KOPT-K1 (cell line): ENCODE measurements around the gene EPS8L2.

Experiments used
- H3K27ac ChIP-seq: fragments of 200-600 bp; sonication (generic); 2 replicates; pipeline ENCODE4 v1.5.1; 2016; ENCODE audit warnings: antibody characterized with exemption, mild to moderate bottlenecking, low read depth, low read length; ENCODE audit not compliant: poor library complexity, severe bottlenecking
- H3K36me3 ChIP-seq: fragments of 200-600 bp; sonication (generic); 2 replicates; pipeline ENCODE4 v1.5.1; 2017; ENCODE audit warnings: antibody characterized with exemption, mild to moderate bottlenecking, low read length, moderate library complexity; ENCODE audit not compliant: insufficient read depth
- H3K9me3 ChIP-seq: fragments of 200-600 bp; sonication (generic); 2 replicates; pipeline ENCODE4 v1.5.1; 2017; ENCODE audit warnings: antibody characterized with exemption, low read length, mild to moderate bottlenecking; ENCODE audit not compliant: insufficient read depth, poor library complexity, severe bottlenecking

EPS8L2 gene

DNA sequence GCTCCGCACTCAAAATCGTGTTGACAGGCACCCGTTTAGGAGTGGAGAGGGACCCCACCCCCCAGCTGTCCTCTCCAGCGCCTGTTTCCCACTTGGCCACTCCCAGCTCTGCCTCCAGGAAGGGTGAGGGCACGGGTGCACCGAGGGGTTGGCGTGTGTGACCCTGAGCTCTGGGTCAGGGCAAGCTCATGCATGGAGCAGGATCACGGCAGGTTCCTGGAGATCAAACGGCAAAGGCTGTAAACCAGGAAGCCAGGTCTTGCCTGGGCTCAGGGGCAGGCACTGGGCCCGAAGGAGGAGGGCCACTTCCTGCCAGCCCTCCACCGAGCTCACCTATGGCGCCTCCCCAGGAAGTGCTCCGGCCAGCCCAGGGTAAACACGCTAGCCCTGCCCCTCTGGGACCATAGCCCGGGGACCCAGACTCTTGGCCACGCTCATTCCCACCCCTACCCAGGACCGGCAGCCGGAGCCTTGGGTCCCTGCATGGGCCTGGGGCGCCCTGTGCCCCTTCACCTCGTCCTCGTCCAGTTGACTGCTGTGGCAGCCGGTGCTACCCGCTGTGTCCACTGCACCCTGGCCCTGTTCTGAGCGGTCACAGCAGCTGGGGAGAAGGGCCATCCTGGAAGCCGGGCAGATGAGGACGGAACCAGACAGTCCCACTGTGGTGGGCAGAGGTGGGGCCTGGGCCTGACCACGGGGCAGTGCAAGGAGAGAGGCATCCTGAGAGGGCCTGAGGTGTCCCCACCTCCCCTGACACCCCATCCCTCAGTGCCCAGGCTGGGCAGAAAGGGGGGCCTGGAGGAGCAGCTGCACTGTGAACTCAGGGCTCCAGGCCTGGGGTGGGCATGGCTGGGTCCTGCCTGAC, 1.0 kb upstream of the EPS8L2 start:
- Histone ChIP-seq H3K9me3 (no peaks in the 10 kb centered on the region), H3K27ac (no peak overlapping the region), H3K36me3 (peaks cover 7% of the 10 kb centered on the region; the same call in 1 of the 2 replicates)

DNA sequence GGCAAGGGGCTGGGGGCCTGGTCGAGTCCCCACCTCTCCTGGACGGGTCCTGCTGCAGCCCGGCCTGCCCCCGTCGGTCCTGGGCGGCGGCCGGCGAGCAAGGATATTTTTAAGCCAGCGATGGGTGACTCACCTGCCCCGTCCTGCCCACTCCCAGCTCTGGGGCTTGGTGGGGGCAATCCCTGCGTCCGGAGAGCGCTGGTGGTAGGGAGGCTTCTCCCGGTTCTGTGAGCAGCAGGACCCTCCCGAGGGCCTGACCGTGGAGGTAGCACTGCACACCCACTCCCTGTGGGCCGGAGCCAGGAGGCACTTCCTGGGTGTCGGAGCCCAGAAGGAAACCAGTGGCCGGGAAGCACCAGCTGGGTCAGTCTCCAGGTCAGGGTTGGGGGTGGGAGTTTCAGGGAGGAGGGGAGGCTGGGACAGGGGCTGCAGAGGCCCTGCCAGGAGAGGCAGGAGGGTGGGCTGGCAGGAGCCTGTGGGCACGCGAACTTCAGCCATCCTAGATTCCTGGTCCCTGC, 467 bp downstream of the EPS8L2 start:
- Histone ChIP-seq H3K9me3 (no peaks in the 10 kb centered on the region), H3K36me3 (peaks cover 7% of the 10 kb centered on the region; the same call in 1 of the 2 replicates), H3K27ac (no peak overlapping the region)

DNA sequence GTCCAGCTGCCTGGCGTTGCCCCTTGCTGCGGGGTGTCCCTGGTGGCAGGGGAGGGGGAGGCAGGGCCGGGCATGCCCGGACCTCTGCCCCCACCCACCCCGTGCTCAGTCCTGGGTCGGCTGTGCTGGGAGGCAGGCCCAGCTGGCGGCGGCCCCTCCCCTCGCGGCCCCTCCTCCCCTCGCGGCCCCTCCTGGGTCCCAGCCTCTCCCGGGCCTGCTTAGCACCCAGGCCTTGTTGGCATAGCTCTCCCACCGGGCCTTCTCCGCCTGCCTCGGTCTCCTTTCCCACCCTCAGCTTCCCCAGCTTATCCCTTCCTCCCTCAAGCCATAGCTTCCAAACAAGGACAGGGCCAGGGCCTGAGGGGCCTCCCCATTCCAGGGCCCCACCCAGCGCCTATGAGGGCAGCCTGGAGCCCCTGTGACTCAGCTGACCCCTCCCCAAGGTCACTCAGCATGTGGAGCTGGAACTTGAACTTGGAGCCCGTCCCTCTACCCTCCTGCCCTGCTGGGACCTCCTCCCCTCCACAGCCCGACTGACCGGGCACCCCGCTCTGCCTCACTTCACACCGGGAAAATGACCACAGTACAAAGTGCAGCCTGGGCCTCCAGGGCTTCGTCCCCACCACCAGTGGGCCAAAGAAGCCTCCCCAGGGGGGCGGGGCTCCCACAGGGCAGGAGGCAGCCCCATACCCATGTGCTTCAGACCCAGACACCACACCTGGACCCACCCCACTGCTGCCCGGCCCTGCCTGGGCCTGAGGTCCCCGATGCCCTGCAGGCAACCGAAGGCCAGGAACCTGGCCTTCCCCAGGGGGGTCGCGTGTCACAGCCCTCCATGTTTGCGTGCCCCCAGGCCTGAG, 1.2 kb downstream of the EPS8L2 start:
- peaks cover 3% of the 10 kb centered on the region; the same call in 1 of the 2 replicates for H3K36me3 ChIP-seq
- H3K9me3 ChIP-seq = no peaks in the 10 kb centered on the region
- H3K27ac ChIP-seq = no peak overlapping the region

DNA sequence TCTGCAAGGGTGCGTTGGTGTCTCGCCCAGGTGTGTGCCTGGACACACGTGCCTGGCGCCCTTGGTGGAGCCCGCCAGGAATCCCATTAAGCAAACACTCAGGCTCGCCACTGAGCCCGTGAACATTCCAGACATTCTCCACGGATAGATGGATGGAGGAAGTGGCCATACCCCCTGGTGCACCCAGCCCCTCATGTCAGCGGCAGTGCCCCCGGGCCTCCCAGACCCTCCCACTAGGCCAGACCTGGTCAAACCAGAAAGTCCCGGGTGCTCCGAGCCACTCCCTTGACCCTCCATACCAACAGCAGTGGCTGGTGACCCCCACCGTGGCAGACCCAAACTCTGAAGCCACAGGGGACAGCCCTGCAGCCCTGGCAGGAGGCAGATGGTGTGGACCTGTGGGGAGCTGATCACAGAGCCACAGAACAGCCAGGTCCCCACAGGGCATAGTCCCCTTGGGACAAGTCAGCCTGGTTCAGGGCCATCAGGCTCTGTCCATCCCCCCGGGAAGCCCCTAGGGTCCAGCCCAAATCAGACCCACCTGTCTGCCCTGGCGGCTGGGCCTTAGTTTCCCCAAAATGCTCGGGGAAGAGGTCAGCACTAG, 1.9 kb downstream of the EPS8L2 start:
- Histone ChIP-seq H3K36me3 (no peaks in the 10 kb centered on the region; the same call in 1 of the 2 replicates), H3K9me3 (no peaks in the 10 kb centered on the region), H3K27ac (no peak overlapping the region)

DNA sequence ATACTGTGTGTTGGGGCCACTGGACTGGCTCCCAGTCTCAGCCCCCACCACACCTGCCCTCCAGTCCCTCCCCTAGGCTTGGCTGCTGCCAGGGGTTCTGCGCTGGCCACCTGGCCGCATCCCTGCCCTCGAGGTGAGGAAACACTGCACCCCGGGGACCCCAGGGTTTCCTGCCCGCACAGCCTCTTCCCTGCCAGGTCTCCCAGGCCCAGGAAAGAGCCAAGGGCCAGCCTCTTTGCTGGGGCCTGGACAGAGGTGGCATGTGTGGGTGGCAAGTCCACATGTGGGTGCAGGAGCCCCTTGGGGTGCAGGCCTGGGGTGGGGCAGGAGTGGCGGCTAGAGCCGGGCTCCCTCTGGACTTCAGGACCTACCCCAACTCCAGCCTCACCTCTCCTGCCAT, 2.5 kb downstream of the EPS8L2 start:
- H3K9me3 ChIP-seq = no peaks in the 10 kb centered on the region
- no peak overlapping the region for H3K27ac ChIP-seq
- no peaks in the 10 kb centered on the region; the same call in 1 of the 2 replicates for H3K36me3 ChIP-seq

DNA sequence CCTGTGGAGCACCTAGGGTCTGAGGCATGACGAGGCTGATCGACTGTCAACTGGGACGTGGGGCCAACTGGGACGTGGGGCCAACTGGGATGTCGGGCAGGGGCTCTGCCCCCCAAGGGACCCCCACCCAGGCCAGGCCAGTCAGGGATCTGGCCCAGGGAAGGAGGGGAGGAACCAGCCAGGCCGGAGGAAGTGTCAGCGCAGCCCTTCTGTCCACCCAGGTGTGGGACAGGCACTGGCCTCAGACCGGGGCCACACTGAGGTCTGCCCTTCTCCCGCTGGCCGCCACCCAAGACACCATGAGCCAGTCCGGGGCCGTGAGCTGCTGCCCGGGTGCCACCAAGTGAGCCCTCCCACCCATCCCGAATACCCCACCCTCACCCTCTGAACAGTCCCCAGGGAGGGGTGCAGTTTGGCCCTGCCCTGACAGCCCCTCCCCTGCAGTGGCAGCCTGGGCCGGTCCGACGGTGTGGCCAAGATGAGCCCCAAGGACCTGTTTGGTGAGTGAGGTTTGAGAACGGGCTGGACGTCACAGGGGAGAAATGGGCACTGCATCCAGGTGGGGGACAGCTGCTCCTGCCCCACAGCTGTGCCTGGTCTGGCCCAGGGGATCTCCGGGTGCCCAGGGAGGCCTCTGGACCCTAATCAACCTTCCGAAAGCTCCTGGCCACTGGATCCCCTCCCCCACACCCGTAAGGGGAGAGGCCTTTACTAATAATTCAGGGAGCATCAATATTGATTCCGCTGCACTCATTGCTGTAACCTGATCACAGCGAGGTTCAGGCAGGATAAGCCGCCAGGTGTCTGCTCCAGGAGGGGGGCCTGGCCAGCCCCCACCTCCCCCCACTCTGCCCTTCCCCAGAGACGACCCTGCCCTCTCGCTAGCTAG, 3.3 kb downstream of the EPS8L2 start:
- H3K9me3 ChIP-seq = no peaks in the 10 kb centered on the region
- no peak overlapping the region for H3K27ac ChIP-seq
- H3K36me3 ChIP-seq = no peaks in the 10 kb centered on the region; the same call in 1 of the 2 replicates

DNA sequence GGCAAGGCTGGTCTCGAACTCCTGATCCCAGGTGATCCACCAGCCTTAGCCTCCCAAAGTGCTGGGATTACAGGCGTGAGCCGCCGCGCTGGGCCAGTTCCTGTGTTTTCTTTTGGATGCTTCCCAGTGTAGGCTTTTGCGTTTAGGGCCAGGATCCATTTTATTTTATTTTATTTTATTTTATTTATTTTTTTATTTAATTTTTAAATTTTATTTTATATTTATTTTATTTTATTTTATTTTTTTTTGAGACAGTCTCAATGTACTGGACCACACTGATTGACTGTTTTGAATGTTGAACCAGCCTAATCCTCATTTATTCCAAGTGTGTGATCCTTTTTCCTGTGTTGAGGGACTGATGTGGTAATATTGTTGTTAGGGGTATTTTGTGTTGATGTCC, 8.4 kb downstream of the EPS8L2 start:
- Histone ChIP-seq H3K27ac (no peak overlapping the region), H3K9me3 (peaks cover 5% of the 10 kb centered on the region), H3K36me3 (no peaks in the 10 kb centered on the region)

DNA sequence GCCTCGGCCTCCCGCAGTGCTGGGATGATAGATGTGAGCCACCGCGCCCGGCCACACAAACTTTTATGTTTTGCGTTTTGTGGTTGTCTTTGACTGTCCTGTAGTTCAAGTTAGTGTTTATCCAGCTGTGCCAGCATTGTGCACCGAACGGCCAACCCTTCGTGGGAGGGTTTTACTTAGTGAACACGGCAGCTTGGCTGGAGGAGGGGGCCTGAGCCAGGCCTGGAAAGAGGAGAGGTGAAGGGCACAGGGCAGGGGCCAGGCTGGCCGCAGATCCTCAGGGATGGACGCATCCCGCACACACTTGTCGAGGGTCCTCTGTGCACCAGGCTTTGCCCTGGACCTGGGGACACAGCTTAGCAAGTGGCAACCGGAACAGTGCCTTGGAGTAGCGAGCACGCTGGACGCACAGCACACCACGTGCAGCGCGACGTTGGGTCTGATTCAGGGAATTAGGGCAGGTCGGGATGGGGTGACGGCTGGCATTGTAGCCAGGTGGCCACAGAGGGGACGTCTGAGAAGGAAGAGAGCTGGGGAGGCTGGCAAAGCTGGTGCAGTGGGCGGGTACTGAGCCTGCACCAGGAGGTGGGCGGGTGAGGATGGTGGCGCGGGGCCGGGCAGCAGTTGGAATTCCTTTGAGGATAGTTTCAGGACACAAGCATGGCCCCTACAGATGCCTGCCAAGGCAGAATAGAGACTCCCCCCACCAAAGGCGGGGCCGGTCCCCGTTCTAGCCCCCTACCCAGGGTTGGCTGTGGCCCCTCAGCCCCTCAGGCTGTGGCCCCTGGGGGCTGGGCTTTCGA, 13.4 kb downstream of the EPS8L2 start:
- no peaks in the 10 kb centered on the region for H3K36me3 ChIP-seq
- H3K9me3 ChIP-seq = peaks cover 5% of the 10 kb centered on the region
- H3K27ac ChIP-seq = no peak overlapping the region

DNA sequence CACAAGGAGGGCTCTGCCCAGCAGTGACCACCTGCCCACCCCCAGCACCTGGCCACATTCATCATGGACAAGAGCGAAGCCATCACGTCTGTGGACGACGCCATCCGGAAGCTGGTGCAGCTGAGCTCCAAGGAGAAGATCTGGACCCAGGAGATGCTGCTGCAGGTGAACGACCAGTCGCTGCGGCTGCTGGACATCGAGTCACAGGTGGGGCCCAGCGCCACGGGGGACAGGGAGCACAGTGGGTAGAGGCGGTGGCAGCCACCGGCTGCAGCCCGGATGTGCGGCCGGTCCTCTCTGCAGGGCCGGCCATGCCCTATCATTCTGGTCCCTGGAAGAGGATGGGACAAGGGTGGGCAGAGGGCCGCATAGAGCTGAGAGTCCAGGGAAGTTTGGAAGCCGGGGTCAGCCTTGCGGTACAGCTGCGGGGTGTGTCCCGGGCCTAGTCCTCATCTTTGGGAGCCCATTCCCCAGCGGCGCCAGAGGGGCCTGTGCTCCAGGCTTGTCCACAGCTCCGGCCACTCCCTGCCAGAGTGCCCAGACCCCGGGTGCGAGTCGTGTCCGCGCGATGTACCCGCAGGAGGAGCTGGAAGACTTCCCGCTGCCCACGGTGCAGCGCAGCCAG, 14.1 kb downstream of the EPS8L2 start:
- no peak overlapping the region for H3K27ac ChIP-seq
- H3K9me3 ChIP-seq = peaks cover 3% of the 10 kb centered on the region
- H3K36me3 ChIP-seq = no peaks in the 10 kb centered on the region

DNA sequence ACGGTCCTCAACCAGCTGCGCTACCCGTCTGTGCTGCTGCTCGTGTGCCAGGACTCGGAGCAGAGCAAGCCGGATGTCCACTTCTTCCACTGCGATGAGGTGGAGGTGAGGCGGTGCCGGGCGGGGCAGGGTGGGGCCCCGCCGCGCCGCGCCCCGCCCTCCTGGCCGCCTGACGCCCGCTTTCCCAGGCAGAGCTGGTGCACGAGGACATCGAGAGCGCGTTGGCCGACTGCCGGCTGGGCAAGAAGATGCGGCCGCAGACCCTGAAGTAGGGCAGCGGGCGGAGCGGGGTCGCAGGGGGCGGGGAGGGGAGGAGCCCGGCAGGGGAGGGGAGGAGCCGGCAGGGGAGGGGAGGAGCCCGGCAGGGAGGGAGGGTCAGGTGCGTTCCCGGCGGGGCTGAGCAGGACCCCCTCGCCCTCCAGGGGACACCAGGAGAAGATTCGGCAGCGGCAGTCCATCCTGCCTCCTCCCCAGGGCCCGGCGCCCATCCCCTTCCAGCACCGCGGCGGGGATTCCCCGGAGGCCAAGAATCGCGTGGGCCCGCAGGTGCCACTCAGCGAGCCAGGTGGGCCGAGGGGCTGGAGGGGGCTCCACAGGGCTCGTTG, 14.7 kb downstream of the EPS8L2 start:
- H3K27ac ChIP-seq = no peak overlapping the region

DNA sequence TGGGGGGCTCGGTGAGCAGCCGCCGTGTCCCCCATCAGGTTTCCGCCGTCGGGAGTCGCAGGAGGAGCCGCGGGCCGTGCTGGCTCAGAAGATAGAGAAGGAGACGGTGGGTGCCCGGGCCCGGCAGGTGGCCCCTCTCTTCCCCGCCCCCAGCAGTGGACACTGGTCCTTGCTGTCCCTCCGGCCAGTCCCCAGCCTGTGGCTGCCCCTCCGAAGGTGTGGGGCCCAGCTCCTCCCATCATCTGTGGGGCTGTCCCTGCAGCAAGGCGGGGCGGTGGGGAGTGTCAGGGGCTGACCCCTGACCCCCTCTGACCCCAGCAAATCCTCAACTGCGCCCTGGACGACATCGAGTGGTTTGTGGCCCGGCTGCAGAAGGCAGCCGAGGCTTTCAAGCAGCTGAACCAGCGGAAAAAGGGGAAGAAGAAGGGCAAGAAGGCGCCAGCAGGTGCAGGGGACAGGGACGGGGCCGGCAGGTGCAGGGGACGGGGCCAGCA, 15.3 kb downstream of the EPS8L2 start:
- H3K27ac ChIP-seq = no peak overlapping the region

More for the DNA sequence above, 14.7 kb downstream of the EPS8L2 start:
- H3K9me3 ChIP-seq = no peaks in the 10 kb centered on the region
- no peaks in the 10 kb centered on the region for H3K36me3 ChIP-seq

DNA sequence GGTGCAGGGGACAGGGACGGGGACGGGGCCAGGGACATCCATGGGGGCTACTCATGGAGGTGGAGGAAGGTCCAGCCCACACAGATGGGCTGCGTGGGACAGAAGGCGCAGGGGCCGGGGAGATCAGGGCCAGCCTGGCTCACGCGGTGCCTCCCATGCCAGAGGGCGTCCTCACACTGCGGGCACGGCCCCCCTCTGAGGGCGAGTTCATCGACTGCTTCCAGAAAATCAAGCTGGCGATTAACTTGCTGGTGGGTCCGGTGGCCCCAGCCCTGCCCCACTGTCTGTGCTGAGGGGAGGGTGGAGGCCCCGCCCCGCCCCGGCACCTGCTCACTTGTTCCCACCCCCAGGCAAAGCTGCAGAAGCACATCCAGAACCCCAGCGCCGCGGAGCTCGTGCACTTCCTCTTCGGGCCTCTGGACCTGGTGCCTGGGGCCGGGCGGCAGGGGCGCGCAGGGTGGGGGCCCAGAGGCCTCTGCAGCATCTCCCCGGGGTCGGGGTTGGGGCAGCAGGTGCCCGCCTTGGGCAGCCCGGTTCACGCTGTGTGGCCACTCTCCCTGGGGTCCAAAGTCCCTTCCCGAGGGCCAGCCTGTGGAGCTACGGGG, 15.8 kb downstream of the EPS8L2 start:
- Histone ChIP-seq H3K9me3 (no peaks in the 10 kb centered on the region), H3K27ac (no peak overlapping the region), H3K36me3 (no peaks in the 10 kb centered on the region)

More for the DNA sequence above, 15.3 kb downstream of the EPS8L2 start:
- H3K9me3 ChIP-seq = no peaks in the 10 kb centered on the region
- H3K36me3 ChIP-seq = no peaks in the 10 kb centered on the region
